ENCODE measurements around the gene IGFBP2. TPM values are rescaled to one million over a fixed set of nuclear protein-coding genes. Genes with fewer than 3 reads are reported as not detected.

IGFBP2 gene
- total and polyA plus RNA-seq, 4 donors, result 657 to 1,436 (median 766) TPM

DNA sequence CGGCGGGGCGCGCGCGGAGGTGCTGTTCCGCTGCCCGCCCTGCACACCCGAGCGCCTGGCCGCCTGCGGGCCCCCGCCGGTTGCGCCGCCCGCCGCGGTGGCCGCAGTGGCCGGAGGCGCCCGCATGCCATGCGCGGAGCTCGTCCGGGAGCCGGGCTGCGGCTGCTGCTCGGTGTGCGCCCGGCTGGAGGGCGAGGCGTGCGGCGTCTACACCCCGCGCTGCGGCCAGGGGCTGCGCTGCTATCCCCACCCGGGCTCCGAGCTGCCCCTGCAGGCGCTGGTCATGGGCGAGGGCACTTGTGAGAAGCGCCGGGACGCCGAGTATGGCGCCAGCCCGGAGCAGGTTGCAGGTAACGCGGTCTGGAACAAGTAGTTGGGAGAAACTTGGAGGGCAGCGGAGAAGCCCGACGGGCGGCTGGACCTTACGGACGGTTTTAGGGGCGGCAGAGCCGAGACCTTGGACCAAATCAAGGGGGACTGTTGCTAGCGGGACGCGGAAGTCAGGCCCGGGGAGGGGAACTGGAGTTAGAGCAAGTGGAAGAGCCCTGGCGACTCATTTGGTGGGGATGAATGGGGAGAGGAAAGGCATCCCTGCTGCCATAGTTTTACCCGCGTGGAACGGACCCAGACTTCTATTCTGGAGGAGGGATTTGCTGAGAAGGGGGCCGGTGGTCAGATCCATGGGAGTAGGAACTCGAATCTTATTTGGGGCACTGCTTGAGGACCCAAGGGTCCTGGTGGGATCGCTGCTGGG, 573 bp downstream of the IGFBP2 start:
- peak overlapping the region; percentile 20 to 83 for H3K27ac ChIP-seq (ENCODE audit: low read depth in 1 of 2, low read length in 2 of 2)
- ATAC-seq (ENCODE audit: low FRiP score) (peak; percentile 45), DNase-seq (peak in 1 of 2 donors; percentile 84)
- no peaks in the 10 kb centered on the region for H3K4me1 ChIP-seq (ENCODE audit: control insufficient read depth in 1 of 2, insufficient read depth in 2 of 2, low read length in 2 of 2)
- H3K36me3 ChIP-seq (ENCODE audit: control insufficient read depth in 1 of 2, insufficient read depth in 2 of 2, low read length in 1 of 2), result no peaks in the 10 kb centered on the region
- no peaks in the 10 kb centered on the region for H3K9me3 ChIP-seq (ENCODE audit: control insufficient read depth, low read length)
- intact Hi-C loops (cut with DNase I), result loop anchor here in 1 of 2 donors (2.0 kb wide), 1 partner anchor 61 kb away; no protein-coding TSS in a partner anchor
- peak overlapping the region; percentile 96 to 99 for H3K4me3 ChIP-seq (ENCODE audit: low read length in 2 of 2)
- 0 to 1% methylated on average over 47 to 71 of the region's 71 CpGs for WGBS, 2 donors
- no peaks in the 10 kb centered on the region for H3K27me3 ChIP-seq (ENCODE audit: control insufficient read depth in 1 of 2, insufficient read depth in 2 of 2, low read length in 1 of 2)

DNA sequence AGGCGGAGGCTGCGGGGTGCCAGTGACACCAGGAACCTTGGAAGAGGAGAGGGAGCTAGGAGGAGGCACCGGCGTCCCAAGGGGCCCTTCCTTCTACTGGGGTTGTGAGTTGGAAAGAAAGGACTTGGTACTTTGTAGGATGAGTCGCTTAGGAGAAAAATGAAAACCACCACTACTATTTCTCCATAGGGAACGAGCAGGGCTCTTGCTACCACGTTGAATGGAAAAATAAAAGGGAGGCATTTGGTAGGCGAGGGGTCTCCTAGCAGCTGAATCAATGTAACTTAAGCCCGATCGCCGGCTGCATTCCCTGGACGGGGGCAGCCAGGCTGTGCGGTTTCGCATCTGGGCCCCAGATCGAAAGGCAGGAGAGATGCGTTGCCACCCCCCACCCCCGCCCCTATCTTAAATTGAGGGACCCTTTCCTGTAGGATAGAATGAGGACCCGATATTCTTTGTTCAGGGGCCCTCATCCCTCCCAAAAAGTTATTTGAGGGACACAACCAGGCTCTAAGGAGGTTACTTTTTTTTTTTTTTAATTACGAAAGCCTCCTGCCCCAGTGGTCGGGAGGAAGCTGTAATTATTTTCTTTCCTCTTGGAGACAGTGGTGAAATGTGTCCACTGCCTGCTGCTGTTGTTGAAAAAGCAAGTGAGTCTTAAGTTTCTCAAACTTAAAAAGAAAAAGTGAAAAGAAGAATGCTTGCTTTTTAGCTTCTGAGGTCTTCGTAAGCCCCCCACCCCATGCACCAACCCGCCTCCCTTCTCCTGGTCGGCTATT, 1.3 kb downstream of the IGFBP2 start:
- no peaks in the 10 kb centered on the region for H3K27me3 ChIP-seq (ENCODE audit: control insufficient read depth in 1 of 2, insufficient read depth in 2 of 2, low read length in 1 of 2)
- ATAC-seq (ENCODE audit: low FRiP score), result no peak
- WGBS, 2 donors, result 1 to 2% methylated on average over 23 of the region's 23 CpGs

DNA sequence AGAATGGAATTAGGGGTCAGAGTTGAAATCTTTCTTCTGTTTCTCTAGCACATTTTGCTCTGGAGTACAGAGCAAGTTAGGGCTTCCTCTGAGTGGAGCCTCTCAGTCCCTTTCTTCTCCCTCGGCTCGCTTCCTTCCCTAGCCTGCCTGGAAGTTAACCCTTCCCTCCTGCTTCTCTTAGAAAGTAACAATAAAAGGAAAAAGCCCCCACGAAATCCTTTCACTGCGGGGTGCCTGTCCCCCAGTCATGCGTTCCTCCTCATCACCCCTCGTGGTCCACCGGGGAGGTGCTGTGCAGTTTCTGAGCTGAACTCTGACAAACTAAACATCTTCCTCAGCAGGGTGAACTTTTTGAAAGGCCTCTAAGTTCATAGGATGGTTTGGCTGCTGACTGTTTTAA, 2.0 kb downstream of the IGFBP2 start:
- WGBS, 2 donors, result 2 to 3% methylated on average over 7 of the region's 7 CpGs
- Histone ChIP-seq H3K9me3 (ENCODE audit: control insufficient read depth, low read length) (no peaks in the 10 kb centered on the region), H3K4me1 (ENCODE audit: control insufficient read depth in 1 of 2, insufficient read depth in 2 of 2, low read length in 2 of 2) (no peaks in the 10 kb centered on the region), H3K4me3 (ENCODE audit: low read length in 2 of 2) (peak overlapping the region; percentile 96 to 99), H3K27me3 (ENCODE audit: control insufficient read depth in 1 of 2, insufficient read depth in 2 of 2, low read length in 1 of 2) (no peaks in the 10 kb centered on the region), H3K36me3 (ENCODE audit: control insufficient read depth in 1 of 2, insufficient read depth in 2 of 2, low read length in 1 of 2) (no peaks in the 10 kb centered on the region), H3K27ac (ENCODE audit: low read depth in 1 of 2, low read length in 2 of 2) (peak overlapping the region; percentile 83 to 85)
- DNase-seq (no peak), ATAC-seq (ENCODE audit: low FRiP score) (no peak)
- intact Hi-C loops (cut with DNase I), result loop anchor here (2.0 to 5.0 kb wide), 3 partner anchors 62 to 103 kb away; no protein-coding TSS in a partner anchor

More for the DNA sequence above, 1.3 kb downstream of the IGFBP2 start:
- DNase-seq, result no peak
- H3K9me3 ChIP-seq (ENCODE audit: control insufficient read depth, low read length), result no peaks in the 10 kb centered on the region
- peak overlapping the region; percentile 83 to 85 for H3K27ac ChIP-seq (ENCODE audit: low read depth in 1 of 2, low read length in 2 of 2)
- peak overlapping the region; percentile 96 to 99 for H3K4me3 ChIP-seq (ENCODE audit: low read length in 2 of 2)
- H3K36me3 ChIP-seq (ENCODE audit: control insufficient read depth in 1 of 2, insufficient read depth in 2 of 2, low read length in 1 of 2), result no peaks in the 10 kb centered on the region
- intact Hi-C loops (cut with DNase I), result loop anchor here (2.0 to 5.0 kb wide), 3 partner anchors 62 to 102 kb away; no protein-coding TSS in a partner anchor
- no peaks in the 10 kb centered on the region for H3K4me1 ChIP-seq (ENCODE audit: control insufficient read depth in 1 of 2, insufficient read depth in 2 of 2, low read length in 2 of 2)

DNA sequence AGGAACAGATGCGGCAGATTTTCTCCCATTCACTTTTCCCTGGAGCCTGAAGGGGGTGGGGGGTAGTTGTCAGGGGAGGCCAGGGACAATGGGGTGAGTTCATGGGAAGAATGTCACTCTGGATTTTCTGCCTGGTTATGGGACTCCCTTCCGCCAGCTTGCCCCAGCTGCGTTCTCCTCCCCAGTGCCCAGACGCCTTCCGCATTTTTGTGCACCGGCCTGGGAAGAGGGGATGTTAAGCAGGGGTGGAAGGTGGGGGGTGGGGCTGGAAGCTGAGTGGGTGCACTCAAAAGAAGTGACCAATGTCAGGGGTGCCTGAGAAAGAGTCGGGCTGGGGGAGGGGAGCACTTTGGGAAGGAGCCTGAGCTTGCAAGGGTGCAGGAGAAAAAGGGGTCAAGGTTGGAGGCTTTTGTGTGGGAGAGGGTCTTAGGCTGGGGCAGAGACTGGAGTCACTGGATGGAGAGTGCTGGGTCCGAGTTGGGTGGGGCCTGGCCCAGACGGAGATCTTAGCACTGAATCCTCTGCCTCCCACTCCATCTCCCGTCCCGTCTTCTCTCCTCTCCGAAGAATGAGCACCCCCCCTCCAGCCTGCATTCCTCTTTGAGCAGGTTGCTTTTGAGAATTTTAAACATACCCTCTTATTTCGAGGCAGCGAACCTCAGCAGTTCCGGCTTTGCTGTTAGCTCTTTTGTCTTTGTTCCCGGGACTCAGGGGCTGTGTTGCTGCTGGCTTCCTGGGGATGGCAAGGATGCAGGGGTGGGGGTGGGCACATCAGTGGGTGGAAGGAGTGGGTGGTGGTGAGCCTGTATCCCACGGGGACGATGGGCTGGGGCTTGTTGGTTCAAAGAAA, 2.7 kb downstream of the IGFBP2 start:
- 7 to 8% methylated on average over 18 of the region's 18 CpGs for WGBS, 2 donors
- H3K9me3 ChIP-seq (ENCODE audit: control insufficient read depth, low read length), result no peaks in the 10 kb centered on the region
- peak overlapping the region; percentile 85 to 93 for H3K27ac ChIP-seq (ENCODE audit: low read depth in 1 of 2, low read length in 2 of 2)
- H3K4me3 ChIP-seq (ENCODE audit: low read length in 2 of 2), result peak overlapping the region; percentile 96 to 99
- no peaks in the 10 kb centered on the region for H3K4me1 ChIP-seq (ENCODE audit: control insufficient read depth in 1 of 2, insufficient read depth in 2 of 2, low read length in 2 of 2)
- ATAC-seq (ENCODE audit: low FRiP score) (no peak), DNase-seq (peak; percentile 66 to 81)
- H3K27me3 ChIP-seq (ENCODE audit: control insufficient read depth in 1 of 2, insufficient read depth in 2 of 2, low read length in 1 of 2), result no peaks in the 10 kb centered on the region
- intact Hi-C loops (cut with DNase I), result loop anchor here (2.0 to 5.0 kb wide), 3 partner anchors 63 to 104 kb away; no protein-coding TSS in a partner anchor
- H3K36me3 ChIP-seq (ENCODE audit: control insufficient read depth in 1 of 2, insufficient read depth in 2 of 2, low read length in 1 of 2), result no peaks in the 10 kb centered on the region

DNA sequence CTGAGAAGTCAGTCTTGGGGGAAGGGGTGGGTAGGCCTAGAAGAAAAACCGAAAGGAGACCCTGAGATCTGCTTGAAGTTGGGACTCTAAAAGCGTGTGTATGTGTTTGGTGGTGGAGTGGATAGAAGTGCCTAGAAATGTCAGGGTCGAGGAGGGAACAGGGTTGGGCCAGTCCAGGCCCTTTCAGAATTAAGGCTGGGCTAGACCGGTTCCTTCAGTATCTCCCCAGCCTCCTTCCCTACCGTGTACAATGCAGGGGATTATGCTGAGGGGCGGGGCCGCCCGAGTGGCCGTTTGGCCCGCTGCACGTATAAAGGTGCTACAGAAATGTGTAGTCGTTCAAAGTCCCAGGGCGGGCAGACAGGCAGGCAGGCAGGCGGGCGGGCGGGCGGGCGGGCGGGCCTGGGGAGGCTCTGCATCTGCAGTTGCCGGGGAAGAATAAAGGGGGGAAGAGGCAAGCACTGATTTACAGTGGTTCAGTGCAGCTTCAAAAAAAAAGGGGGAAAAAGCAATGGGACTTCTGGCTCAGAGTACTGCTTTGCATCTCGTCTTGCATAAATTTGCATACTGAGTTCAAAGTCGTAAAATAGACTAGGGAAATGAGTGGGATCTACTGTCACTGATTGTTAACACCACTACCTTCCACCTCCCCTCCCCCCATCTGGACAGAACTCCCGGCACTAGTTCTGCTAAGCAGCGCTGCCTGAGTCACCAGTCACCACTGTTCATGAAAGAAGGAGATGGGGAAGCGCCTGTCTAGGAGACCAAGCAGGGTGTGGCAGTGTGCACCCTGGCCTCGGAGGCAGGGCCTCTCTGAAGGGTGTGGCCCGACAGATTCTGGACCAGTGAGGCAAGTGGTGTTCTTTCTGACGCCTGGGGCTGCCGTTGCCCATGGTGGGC, 3.6 kb downstream of the IGFBP2 start:
- Histone ChIP-seq H3K36me3 (ENCODE audit: control insufficient read depth in 1 of 2, insufficient read depth in 2 of 2, low read length in 1 of 2) (no peaks in the 10 kb centered on the region), H3K4me3 (ENCODE audit: low read length in 2 of 2) (peak overlapping the region; percentile 96 to 99), H3K4me1 (ENCODE audit: control insufficient read depth in 1 of 2, insufficient read depth in 2 of 2, low read length in 2 of 2) (no peaks in the 10 kb centered on the region), H3K27ac (ENCODE audit: low read depth in 1 of 2, low read length in 2 of 2) (peak overlapping the region; percentile 37 to 93), H3K9me3 (ENCODE audit: control insufficient read depth, low read length) (no peaks in the 10 kb centered on the region), H3K27me3 (ENCODE audit: control insufficient read depth in 1 of 2, insufficient read depth in 2 of 2, low read length in 1 of 2) (no peaks in the 10 kb centered on the region)
- WGBS, 2 donors, result 5 to 7% methylated on average over 29 of the region's 29 CpGs
- intact Hi-C loops (cut with DNase I), result loop anchor here (5.0 kb wide), 2 partner anchors 100 to 104 kb away; no protein-coding TSS in a partner anchor
- peak; percentile 73 to 83 for DNase-seq
- ATAC-seq (ENCODE audit: low FRiP score), result peak; percentile 47

DNA sequence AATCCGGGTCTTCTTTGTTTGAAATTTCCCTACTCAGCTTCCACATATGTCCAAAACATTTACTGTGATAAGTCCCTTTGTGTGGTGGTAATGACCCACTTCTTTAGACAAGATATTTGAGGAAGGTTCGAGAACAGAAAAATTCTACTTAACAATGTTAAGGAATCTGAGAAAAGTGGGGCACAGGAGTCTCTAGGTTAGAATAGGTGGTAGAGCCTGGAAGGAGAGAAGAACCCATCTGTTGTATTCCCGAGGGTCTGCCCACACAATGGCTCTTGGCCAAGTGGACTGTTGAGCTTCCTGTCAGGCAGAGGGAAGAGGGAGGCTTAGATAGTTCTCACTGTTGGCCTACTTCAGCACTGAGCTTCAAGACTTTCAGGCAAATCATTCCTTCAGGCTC, 4.3 kb downstream of the IGFBP2 start:
- Histone ChIP-seq H3K4me3 (ENCODE audit: low read length in 2 of 2) (peak overlapping the region in 1 of 2 donors; percentile 96), H3K27me3 (ENCODE audit: control insufficient read depth in 1 of 2, insufficient read depth in 2 of 2, low read length in 1 of 2) (no peaks in the 10 kb centered on the region), H3K9me3 (ENCODE audit: control insufficient read depth, low read length) (no peaks in the 10 kb centered on the region), H3K4me1 (ENCODE audit: control insufficient read depth in 1 of 2, insufficient read depth in 2 of 2, low read length in 2 of 2) (no peaks in the 10 kb centered on the region), H3K36me3 (ENCODE audit: control insufficient read depth in 1 of 2, insufficient read depth in 2 of 2, low read length in 1 of 2) (no peaks in the 10 kb centered on the region), H3K27ac (ENCODE audit: low read depth in 1 of 2, low read length in 2 of 2) (peak overlapping the region; percentile 17 to 76)
- ATAC-seq (ENCODE audit: low FRiP score), result no peak
- intact Hi-C loops (cut with DNase I), result loop anchor here (5.0 kb wide), 2 partner anchors 100 to 105 kb away; no protein-coding TSS in a partner anchor
- 49 to 52% methylated on average over 3 of the region's 3 CpGs for WGBS, 2 donors
- DNase-seq, result no peak

DNA sequence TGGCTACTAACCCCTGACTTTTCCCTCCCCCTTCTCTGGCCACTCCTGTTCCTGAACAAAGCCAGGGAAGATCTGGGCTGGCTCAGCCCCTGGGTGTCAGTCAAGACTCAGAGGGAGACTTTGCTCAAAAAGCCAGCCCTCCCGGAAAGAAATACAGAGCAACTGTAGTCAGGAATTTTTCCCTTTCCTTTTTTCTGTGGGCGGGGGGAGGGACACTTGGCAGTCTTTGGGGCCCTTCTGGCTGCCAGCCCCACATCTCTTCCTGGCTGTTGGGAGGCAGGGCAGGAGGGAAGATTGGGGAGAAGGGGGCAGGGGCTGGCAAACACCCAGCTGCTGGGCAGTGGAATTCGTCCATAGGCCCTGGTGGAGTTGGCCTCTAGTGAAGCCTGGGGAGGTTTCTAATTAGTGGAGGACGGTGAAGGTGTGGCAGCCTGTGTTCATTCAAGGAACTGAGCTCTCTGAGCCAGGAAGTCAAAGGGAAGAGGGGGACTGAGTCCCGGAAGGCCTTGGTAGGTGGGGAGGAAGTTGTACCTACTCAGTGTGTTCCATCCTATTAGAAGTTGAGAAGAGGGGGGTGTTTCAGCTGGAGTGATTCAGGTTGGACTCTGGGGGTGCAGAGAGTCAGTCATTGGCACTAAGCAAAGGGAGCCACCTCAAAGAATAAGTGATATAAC, 10.9 kb downstream of the IGFBP2 start:
- peak overlapping the region; percentile 58 to 62 for H3K27ac ChIP-seq (ENCODE audit: low read depth in 1 of 2, low read length in 2 of 2)
- no peaks in the 10 kb centered on the region for H3K36me3 ChIP-seq (ENCODE audit: control insufficient read depth in 1 of 2, insufficient read depth in 2 of 2, low read length in 1 of 2)
- H3K4me1 ChIP-seq (ENCODE audit: control insufficient read depth in 1 of 2, insufficient read depth in 2 of 2, low read length in 2 of 2), result peaks cover 7 to 13% of the 10 kb centered on the region in 2 donors
- WGBS, 2 donors, result 4 to 7% methylated on average over 5 of the region's 5 CpGs
- no peaks in the 10 kb centered on the region for H3K9me3 ChIP-seq (ENCODE audit: control insufficient read depth, low read length)
- H3K4me3 ChIP-seq (ENCODE audit: low read length in 2 of 2), result no peak overlapping the region
- ATAC-seq (ENCODE audit: low FRiP score) (no peak), DNase-seq (peak; percentile 69 to 76)
- intact Hi-C loops (cut with DNase I), result no loop called here
- H3K27me3 ChIP-seq (ENCODE audit: control insufficient read depth in 1 of 2, insufficient read depth in 2 of 2, low read length in 1 of 2), result no peaks in the 10 kb centered on the region
